Head of caudate nucleus (tissue), 42 donors: ENCODE measurements around the gene CDK8.

Experiments
- DNase-seq, 42 donors: peaks; one replicate each; pipeline versions ENCODE4 v3.0.0 to v3.0.0-alpha.2; 2020 to 2021; ENCODE audit warnings: mixed read lengths in 7 of 42
- intact Hi-C: fragments of 100-400 bp; cut with DNase I; formaldehyde crosslinking; loops from one replicate; pipeline ENCODE4 v1.15.0; 2022

The CDK8 gene

DNA sequence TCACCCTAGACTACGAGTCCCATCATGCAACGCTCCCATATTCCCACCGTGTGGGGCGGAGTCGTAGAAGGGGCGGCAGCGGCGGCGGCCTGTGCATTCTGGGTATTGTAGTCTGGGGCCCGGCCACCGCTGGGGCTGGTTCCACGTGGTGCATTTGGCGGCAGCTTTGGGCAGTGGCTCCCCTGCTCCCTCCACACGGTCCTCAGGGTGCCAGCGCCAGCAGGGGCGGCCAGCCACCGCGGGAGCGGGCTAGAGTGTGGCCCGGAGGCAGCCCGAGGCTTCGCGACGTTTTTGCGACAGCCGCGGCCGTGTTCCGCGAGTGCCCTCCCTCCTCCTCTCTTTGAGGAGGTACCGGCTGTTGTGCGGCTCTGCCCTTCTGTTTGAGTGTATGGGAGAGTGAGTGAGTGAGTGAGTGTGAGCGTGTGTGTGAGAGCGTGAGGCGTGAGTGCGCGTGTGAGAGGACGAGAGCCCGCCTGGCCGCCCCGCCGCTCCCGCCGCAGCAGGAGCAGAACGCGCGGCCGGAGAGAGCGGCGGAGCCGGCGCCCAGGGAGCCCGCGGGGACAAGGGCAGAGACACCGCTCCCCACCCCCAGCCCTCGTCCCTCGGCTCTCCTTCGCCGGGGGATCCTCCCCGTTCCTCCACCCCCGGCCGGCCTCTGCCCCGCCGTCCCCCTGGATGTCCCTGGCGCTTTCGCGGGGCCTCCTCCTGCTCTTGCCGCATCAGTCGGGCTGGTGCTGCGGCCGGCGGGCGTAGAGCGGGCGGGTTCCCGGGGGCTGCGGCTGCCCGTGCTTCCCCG, at the start of gene CDK8:
Gene CDK8, plus strand, starts transcription at position 343 of the 796 bp plus-strand sequence. CDS start 513 bp downstream, outside the sequence.
- peak; percentile 89 to 97 (median 93) for DNase-seq
- intact Hi-C loops, result loop anchor here (2.0 kb wide), 2 partner anchors 31 to 67 kb away; partner anchors contain the start of gene RNF6

DNA sequence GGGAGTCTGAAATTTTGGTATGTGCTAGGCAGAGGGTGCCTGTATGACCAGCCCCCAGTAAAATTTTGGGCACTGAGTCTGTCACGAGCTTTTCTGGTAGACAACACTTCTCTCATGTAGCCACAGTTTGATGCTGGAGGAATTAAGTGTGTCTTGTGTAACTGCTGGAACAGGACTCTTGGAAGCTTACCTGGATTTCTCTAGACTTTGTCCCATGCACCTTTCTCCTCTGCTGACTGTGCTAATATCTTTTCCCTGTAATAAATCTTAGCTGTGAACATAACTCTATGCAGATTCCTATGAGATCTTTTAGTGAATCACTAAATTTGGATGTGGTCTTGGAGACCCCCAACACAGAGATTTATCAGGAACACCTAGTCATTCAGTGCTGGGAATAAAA, 45.6 kb upstream of the CDK8 start:
- intact Hi-C loops, result no loop called here
- DNase-seq, result no peak

DNA sequence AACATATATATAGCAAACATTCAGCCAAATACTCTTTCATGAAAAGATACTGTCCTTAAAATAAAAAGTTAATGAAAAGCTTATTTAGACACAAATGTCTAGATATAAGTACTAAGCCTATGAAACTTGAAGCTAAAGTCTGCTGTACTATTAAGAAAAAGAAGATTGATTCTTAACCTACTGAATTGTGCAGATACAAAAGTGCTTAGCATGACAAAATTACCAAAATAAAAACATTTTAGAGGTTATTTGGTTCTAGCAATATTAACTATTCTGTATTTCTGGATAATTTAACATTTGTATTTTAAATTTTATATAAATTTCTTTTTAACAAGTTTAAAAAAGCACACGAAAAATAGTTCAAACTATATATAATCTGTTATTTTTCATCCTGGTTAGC, 40.6 kb upstream of the CDK8 start:
- intact Hi-C loops, result no loop called here
- DNase-seq, result no peak

DNA sequence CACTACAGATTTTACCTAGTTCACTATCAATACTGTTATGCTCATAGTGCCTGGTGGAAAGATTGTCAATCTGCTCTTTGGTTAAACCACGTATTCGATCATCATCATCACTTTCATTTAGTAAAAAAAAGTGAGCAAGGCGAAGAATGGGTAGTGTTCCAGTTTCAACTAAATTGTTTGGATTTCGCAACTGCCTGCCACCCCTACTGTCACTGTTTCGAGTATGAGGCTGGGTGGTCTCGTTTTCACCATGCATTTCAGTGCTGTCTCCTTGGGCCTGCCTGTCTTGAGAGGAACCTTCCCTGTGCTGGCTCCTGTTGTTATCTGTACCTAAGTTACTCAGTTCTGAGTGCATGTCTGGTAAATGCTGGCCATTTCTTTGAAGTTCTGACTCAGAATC, 39.9 kb upstream of the CDK8 start:
- intact Hi-C loops, result no loop called here
- no peak for DNase-seq

DNA sequence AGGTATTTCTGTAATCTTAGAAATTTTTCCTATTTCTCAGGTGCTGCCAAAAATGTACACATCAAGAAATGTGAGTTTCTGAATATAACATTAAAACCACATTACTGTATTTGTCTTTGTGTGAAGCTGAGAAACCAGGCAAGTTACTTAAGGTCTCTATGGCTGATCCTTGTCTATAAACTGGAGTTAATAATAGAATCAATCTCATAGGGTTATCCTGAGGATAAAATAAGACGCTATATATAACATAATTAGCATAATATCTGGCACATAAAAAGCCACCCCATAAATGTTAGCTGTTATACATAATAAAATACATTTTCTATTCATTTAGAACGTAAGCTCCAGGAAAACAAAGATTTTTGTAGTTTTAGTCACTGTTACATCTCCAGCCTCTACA, 37.9 kb upstream of the CDK8 start:
- intact Hi-C loops, result no loop called here
- DNase-seq, result no peak

DNA sequence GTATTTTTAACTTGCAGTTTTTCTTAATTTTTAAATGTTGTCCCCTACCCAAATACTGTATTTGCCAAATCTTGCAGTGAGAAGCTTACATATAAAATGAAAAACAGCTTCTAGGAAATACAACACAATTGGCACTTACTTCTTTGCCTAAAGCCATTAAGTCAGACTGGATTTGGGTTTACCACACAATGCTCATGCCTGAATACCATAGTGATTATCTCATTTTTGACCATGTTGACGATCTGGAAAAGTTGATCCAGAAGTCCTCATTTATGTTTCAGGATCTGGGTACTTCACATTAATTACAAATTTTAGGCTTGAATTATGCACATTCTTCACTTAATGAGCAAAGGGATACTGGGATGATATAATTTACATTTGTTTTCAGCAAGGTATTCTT, 34.2 kb upstream of the CDK8 start:
- intact Hi-C loops, result loop anchor here (5.0 kb wide), 1 partner anchor 338 kb away; the partner anchor contains the start of gene WASF3

DNA sequence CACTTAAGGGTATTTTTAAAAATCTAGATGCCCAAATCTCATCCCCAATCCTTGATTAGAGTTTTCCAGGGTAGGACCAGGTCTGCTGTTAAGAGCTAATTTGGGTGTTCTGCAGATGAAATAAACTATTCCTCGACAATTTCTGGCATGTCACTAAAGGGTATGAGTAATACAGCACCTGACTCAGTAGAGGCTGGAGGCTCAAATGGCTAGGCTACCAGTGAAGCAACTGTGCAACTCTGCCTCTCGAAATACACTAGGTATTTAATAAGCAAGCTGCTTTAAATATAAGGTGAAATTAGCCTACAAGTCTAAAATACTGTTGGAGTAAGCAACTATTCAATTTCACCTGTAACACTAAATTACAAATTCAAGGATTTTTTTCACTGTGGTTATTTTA, 33.4 kb upstream of the CDK8 start:
- intact Hi-C loops, result loop anchor here (5.0 kb wide), 1 partner anchor 337 kb away; the partner anchor contains the start of gene WASF3
- DNase-seq, result no peak

More for the DNA sequence above, 34.2 kb upstream of the CDK8 start:
- no peak for DNase-seq

DNA sequence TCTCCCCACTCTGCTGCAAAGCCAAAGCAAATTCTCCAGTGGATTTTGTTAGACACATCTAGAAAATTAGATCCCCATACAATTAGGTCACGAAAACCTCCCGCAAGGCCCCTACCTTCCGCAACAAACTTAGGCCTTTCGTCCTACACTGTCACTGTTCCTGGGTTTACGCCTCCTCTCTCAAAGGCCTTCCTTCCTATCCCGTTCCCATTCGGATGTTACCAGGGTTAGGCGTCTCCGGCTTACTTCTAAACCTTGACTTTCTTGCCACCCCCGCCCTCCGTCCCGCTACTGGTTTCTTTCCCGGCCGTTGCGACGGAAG, 32.6 kb upstream of the CDK8 start:
- intact Hi-C loops, result loop anchor here (5.0 kb wide), 1 partner anchor 336 kb away; the partner anchor contains the start of gene WASF3
- no peak for DNase-seq

DNA sequence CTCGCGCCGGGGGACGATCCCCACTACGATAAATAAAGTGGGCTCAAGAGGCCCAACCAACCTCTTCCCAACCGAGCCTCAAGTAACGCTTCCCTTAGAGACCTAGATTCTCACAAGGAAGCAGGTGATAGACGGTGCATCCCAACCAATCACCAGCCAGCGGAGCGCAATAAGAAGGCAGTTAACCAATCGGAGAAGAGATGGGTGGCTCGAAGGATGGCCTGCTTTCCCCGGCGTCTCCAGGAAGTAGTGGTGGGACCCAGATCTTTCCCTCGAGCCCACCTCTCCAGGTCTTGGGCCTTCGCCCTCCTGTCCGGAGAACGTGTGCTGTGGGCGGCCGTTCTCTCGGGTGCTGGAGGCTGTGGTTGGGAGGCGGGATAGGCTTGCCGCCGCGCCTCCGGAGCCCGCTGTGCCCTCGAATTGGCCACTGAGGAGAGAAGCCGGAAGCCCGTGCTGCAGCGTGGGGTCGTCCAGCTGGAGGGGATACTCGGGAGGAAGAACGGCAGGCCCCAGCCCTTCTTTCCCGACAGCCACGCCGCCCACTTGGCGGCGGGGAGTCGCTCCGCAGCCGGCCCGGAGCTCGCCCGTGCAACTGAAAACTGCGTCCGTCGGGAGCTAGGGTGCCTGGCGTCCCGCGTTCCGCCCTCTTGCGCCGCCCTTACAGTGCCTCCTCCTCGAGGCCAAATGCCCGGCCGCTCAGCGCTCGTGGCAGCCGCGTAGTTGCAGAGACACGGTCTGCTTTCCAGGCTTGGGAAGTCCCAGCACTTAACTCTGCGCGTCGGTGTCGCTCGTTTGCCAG, 32.0 kb upstream of the CDK8 start, which contains the start of gene RNF6:
Gene RNF6, minus strand, starts transcription at position 594 of the 799 bp plus-strand sequence. CDS start 2,665 bp downstream, outside the sequence.
- intact Hi-C loops, result loop anchor here (2.0 to 5.0 kb wide), 2 partner anchors 33 to 335 kb away; partner anchors contain the start of genes CDK8 and WASF3
- peak; percentile 83 to 98 (median 95) for DNase-seq

DNA sequence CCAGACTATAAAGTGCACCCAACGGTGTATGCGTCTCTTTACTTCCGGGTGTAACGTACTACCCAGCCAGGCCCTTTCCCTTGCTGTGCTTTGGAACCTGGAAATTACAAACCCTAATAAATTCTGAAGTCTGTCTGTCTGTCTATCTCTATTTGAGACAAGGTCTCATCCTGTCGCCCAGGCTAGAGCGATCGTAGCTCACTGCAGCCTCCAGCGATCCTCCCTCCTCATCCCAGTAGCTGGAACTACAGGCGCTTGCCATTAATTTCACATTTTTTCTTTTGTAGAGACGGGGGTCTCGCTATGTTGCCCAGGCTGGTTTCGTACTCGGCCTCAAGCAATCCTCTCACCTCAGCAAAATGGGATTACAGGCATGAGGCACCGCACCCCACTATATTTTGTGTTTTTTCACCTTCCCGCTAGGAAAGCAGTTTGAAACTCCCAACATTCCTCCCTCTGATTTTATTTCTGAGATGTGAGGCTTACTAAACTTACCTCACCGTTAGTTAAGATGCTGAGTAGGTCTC, 31.3 kb upstream of the CDK8 start:
- intact Hi-C loops, result loop anchor here (2.0 to 5.0 kb wide), 2 partner anchors 32 to 335 kb away; partner anchors contain the start of genes CDK8 and WASF3
- DNase-seq, result peak in 1 of 42 donors; percentile 44

DNA sequence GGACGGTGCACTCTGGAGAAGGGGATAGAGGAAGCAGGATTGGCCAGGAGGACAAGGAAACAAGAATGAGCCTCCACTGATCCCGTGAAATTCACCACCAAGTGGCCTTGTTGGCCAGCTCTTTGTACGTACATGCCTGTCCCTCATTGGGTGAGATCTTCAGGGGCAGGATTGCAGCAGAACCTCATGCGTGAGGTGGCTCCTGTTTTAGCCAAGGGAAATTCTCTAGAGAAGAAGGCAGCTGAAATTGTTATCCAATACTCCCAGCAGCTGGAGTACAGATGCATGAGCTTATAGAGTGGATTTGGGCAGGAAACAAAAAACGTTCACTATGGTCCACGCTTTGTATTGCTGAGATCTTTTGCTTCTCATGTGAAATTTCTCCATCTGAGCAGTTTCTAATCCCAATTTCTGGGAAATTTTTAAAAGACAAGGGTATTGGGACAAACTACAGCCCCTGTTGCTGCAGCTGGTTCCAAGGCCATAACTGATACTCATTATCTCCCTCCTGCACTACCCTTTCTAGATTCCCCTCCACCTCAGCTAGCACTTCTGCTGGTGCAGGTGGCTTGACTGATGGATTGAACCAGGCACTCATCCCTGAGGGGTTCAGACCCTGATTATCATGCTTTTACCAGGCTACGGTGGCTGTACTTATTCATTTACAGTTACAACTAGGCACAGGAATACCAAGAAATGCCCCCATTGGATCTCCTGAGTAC, 27.9 kb upstream of the CDK8 start:
- intact Hi-C loops, result no loop called here
- no peak for DNase-seq

DNA sequence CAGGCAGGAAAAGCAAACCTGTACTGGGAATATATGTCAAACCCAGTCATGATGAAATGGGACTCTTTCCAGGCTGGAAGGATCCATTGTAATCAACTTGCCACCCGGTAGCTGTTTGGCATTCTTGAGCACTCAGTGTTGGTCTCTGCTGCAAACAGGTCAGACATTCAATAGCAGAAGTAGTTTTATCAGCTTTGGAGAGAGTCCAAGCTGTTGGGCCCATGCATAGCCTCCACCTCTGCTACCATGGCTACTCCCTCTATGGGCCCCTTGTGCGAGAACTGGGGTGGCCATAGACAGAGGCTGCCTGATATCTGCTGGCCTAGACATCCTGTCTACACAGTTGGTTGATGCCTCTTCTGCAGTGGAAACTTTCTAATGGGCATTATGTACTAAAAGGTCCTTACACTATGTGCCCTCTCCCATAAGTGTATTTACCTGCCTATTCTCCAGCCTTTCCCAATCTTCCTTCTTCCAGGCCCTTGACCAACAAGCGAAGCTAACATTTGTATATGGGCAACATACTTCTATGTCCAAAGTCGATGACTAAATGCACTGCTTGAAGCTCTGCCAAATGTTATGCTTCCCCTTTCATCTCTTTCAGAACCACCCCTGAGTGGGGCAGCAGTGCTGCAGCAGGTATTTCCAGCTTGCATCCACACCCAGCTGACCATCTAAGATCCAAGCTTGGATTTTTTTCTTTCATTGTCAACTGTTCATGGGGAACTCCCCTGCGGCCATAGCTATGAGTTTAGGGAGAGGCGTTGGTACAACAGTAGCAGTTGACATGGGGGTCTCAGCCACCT, 26.6 kb upstream of the CDK8 start:
- no peak for DNase-seq
- intact Hi-C loops, result no loop called here

DNA sequence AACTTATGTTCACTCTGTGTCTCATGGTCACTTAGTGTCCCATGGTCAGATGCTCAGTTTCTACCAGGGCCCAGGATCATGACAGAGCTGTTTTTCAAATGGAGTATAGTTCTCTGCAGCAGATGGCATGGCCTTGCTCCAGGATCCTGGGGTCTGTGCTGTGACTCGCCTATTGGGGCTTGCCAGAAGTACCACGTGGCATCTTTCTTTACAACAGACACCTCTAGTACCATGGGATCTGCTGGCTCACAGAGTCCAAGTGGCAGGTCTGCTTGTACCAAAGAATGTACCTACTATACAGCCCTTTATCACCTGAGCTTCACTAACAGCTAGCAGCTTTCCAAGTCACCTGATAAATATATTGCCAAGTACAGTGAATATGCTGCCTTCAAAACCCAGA, 25.8 kb upstream of the CDK8 start:
- intact Hi-C loops, result no loop called here
- DNase-seq, result peak in 3 of 42 donors; percentile 7 to 46 (median 8)

DNA sequence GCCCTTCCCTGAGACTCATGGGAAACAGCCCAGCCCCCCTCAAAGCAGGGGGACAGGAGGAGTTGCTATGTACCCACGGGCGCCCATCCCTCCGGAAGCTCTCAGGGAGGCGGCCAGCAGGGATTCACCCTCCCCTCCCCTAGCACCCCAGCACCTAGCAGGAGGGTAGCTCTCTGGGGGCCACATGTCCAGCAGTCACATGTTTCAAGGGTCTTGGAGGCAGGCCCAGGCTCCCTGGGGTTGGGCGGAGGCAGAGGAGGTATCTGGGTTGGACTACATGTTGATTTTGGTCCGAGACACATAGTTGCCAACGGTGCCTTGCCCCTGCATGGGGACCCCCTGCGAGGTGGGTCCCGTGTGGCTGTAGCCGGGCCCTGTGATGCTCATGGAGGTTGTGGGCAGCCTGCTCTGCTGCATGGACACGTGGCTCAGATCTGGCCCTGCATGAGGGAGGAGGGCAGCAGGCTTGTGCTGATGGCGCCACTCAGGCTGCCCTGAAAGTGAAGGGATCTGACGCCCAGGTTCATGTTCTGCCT, 24.8 kb upstream of the CDK8 start:
- no peak for DNase-seq
- intact Hi-C loops, result no loop called here

DNA sequence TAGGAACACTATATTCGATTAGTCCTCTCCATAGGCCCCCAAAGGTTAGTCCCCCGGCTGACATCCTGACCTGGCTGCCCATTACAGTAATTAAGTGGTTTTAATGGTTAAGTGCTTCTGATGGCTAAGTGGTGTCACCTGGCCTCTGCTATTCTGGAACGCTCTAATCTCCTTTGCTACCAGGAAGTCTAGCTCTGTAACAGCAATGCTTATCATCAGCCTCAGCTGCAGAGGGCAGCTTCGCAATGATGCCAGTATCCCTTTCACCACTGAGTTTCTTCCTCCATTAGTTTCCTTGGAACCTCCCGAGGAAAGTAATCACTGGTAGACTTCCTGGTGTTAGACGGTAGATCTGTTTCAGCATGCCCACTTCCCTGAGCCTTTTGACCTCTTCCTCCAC, 23.2 kb upstream of the CDK8 start:
- intact Hi-C loops, result no loop called here
- no peak for DNase-seq

DNA sequence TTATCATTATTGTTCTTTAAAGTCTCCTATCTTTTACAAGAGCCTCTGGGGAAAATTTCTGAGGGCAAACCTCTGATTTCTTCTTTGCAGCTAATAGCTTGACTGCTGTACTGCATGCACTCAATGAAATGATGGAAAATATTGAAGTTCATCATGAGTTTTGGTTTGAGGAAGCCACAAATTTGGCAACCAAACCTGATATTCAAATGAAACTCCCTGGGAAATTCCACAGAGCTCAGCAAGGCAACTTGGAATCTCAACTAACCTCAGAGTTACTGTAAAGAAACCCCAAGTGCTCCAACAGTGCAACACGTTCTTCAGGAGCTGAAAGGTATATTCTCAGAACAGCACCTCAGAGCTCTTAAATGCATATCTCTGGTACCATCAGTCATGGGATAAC, 17.6 kb upstream of the CDK8 start:
- no peak for DNase-seq
- intact Hi-C loops, result no loop called here

DNA sequence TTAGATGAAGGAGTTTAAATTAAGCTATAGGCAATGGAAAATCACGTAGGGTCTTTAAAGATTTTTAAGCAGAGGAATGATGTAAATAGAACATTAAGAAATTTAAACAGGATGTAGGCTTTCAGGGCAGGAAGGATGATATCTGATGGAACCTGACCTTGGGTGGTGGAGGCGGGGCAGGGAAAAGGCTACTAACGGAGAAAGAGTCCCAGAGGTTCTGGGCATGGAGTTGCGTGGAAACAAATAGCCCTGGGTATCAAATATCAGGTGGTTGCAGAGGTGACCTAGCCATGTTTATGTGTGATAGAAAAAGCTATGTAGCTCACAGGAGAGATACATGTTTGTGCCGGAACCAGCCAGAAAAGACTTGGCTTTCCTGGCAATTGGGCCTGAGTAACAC, 7.8 kb upstream of the CDK8 start:
- no peak for DNase-seq

DNA sequence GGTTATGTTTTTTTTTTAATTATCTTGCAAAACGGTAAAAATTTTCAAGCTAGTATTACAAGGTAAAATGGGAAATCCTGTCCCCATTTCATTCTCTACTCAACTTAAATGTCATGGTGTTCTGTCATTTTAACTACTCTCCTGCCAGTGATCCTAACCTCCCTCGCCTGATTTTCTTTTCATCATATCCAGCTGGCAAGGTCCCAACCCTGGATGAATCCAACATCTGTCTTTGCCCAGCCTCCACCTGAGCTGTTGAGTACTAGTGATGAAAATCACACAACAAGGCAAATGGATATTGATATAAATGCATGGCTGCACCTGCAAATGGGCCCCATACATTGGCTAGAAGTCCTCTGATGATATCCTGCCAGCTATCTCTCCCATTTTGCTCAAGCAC, 6.9 kb upstream of the CDK8 start:
- DNase-seq, result no peak
- intact Hi-C loops, result no loop called here

More for the DNA sequence above, 7.8 kb upstream of the CDK8 start:
- intact Hi-C loops, result no loop called here
